ENCODE results near the gene NAV1.
A peak's percentile ranks its signal among the peaks of the same experiment; 100 is the strongest.

Gene NAV1

DNA sequence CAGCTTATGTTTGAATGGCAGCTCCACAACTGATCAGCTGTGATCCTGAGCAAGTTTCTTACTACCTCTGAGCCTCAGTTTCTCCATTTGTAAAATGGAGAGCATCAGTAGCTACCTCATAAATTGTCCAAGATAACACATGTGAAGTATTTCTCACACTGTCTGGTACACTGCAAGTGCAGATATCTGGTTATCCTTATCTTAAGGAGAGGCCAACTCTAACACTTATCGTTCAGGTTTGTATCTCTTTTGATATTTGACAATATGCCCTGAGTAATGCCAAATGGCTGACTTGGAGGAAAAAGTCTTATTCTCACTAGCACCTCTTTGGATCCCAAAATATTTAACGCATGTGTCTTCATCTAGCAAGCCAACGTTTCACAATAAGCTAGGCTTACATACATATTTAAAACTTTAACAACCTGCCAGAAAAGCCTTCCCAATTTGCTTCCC is 34.7 kb upstream of the NAV1 start:
- TF ChIP-seq, protein P1, sequence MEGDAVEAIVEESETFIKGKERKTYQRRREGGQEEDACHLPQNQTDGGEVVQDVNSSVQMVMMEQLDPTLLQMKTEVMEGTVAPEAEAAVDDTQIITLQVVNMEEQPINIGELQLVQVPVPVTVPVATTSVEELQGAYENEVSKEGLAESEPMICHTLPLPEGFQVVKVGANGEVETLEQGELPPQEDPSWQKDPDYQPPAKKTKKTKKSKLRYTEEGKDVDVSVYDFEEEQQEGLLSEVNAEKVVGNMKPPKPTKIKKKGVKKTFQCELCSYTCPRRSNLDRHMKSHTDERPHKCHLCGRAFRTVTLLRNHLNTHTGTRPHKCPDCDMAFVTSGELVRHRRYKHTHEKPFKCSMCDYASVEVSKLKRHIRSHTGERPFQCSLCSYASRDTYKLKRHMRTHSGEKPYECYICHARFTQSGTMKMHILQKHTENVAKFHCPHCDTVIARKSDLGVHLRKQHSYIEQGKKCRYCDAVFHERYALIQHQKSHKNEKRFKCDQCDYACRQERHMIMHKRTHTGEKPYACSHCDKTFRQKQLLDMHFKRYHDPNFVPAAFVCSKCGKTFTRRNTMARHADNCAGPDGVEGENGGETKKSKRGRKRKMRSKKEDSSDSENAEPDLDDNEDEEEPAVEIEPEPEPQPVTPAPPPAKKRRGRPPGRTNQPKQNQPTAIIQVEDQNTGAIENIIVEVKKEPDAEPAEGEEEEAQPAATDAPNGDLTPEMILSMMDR (IDR thresholded peaks at IDR 0.05; ENCODE audit: poor library complexity, severe bottlenecking) = no peak
- Histone ChIP-seq H3K36me3 (ENCODE audit: low read depth) (peaks cover 36% of the 10 kb centered on the region), H3K27me3 (ENCODE audit: insufficient read depth, poor library complexity, severe bottlenecking) (no peaks in the 10 kb centered on the region), H3K4me3 (ENCODE audit: severe bottlenecking) (no peak overlapping the region), H3K9me3 (ENCODE audit: severe bottlenecking) (no peaks in the 10 kb centered on the region), H3K27ac (ENCODE audit: poor library complexity, severe bottlenecking) (peak overlapping the region; percentile 89), H3K4me1 (ENCODE audit: insufficient read depth, poor library complexity, severe bottlenecking) (peaks cover 37% of the 10 kb centered on the region)
- no peak for ATAC-seq (ENCODE audit: low read depth)
- DNase-seq (ENCODE audit: low spot score) = no peak

DNA sequence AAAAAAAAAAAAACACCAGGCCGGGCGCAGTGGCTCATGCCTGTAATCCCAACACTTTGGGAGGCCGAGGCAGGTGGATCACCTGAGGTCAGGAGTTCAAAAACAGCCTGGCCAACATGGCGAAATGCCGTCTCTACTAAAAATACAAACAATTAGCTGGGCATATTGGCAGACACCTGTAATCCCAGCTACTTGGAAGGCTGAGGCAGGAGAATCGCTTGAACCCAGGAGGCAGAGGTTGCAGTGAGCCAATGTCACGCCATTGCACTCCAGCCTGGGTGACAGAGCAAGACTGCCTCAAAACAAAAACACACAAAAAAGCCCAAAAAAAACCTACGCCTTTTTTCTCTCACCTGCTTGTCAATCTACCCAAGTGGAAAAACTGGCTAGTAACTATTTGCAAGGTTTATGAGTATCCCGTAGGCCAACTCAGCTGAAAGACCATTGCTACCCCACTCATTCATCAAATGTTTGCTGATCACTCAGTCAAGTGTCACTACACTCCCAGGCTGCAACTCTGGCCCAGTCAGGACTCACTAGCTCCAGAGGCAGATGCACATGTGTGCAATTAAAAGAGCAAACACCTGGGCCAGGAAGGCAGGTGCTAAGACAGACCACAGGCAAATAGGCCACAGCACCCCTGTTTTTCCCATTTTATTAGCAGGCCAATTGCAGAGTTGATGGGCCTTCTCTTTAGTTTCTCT is 34.0 kb upstream of the NAV1 start:
- TF ChIP-seq, protein P1 (IDR thresholded peaks at IDR 0.05; ENCODE audit: poor library complexity, severe bottlenecking) = no peak
- ATAC-seq (ENCODE audit: low read depth) = no peak
- Histone ChIP-seq H3K27ac (ENCODE audit: poor library complexity, severe bottlenecking) (peak overlapping the region; percentile 89), H3K9me3 (ENCODE audit: severe bottlenecking) (no peaks in the 10 kb centered on the region), H3K36me3 (ENCODE audit: low read depth) (peaks cover 31% of the 10 kb centered on the region), H3K4me3 (ENCODE audit: severe bottlenecking) (peak overlapping the region; percentile 70), H3K27me3 (ENCODE audit: insufficient read depth, poor library complexity, severe bottlenecking) (no peaks in the 10 kb centered on the region), H3K4me1 (ENCODE audit: insufficient read depth, poor library complexity, severe bottlenecking) (peaks cover 37% of the 10 kb centered on the region)
- DNase-seq (ENCODE audit: low spot score) = no peak

DNA sequence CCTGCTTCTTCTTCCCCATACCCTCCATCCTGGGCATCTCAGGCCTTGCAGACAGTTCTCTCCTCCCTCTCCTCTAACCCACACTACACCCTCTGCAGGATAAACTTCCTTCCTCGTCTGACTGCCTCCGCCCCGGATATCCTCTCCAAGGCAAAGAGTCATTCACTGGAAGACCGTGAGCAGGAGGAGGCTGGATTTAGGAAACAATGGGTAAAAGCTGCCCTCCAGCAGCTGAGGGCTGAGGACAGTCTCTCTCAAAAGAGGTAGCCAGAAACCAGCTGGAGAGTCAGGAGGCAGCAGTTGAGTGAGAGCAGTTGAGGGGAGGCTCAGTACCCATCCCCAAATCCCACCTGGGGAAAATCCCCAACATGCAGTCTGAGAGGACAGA is 33.4 kb upstream of the NAV1 start:
- Histone ChIP-seq H3K9me3 (ENCODE audit: severe bottlenecking) (no peaks in the 10 kb centered on the region), H3K27me3 (ENCODE audit: insufficient read depth, poor library complexity, severe bottlenecking) (no peaks in the 10 kb centered on the region), H3K36me3 (ENCODE audit: low read depth) (peaks cover 26% of the 10 kb centered on the region), H3K27ac (ENCODE audit: poor library complexity, severe bottlenecking) (peak overlapping the region; percentile 89), H3K4me3 (ENCODE audit: severe bottlenecking) (peak overlapping the region; percentile 70), H3K4me1 (ENCODE audit: insufficient read depth, poor library complexity, severe bottlenecking) (peaks cover 37% of the 10 kb centered on the region)
- no peak for DNase-seq (ENCODE audit: low spot score)
- TF ChIP-seq, protein P1 (IDR thresholded peaks at IDR 0.05; ENCODE audit: poor library complexity, severe bottlenecking) = no peak
- peak; percentile 59 for ATAC-seq (ENCODE audit: low read depth)

DNA sequence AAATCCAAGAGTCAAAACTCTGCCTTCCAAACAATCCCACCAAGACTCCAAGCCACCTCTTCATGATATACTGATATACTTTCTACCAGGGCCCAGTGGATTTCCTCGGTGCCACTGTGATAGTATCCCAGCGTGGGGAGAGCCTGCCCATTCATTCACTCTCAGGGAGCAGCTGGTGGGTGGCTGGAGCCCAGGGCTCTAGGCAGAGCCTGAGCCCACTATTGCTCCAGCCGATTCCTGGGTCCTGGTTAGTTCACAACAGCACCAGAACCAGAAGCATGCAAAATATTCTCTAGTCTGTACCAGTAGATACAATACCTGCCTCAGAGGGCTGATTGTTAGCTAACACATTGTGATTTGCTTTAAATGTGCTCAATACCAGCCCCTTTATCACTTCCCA is 32.8 kb upstream of the NAV1 start:
- no peaks in the 10 kb centered on the region for H3K9me3 ChIP-seq (ENCODE audit: severe bottlenecking)
- ATAC-seq (ENCODE audit: low read depth) = 0 out of 3 replicates have a peak, but pooled peaks have one; percentile 3
- TF ChIP-seq, protein P1 (IDR thresholded peaks at IDR 0.05; ENCODE audit: poor library complexity, severe bottlenecking) = no peak
- DNase-seq (ENCODE audit: low spot score) = no peak
- peaks cover 21% of the 10 kb centered on the region for H3K36me3 ChIP-seq (ENCODE audit: low read depth)
- H3K27me3 ChIP-seq (ENCODE audit: insufficient read depth, poor library complexity, severe bottlenecking) = no peaks in the 10 kb centered on the region
- peak overlapping the region; percentile 70 for H3K4me3 ChIP-seq (ENCODE audit: severe bottlenecking)
- H3K27ac ChIP-seq (ENCODE audit: poor library complexity, severe bottlenecking) = peak overlapping the region; percentile 89
- H3K4me1 ChIP-seq (ENCODE audit: insufficient read depth, poor library complexity, severe bottlenecking) = peaks cover 40% of the 10 kb centered on the region
